Loucy (cell line): Measurements from ENCODE around the gene SMC6.

Experiments
- H2AFZ ChIP-seq: fragments of 200-600 bp; sonication (generic); 2 replicates; pipeline ENCODE4 v1.6.0; 2016; ENCODE audit warnings: antibody characterized with exemption, mild to moderate bottlenecking, low read length, moderate library complexity
- H3F3A ChIP-seq: fragments of 200-600 bp; 2 replicates; pipeline ENCODE4 v1.6.0; 2016; ENCODE audit warnings: antibody characterized with exemption, low read depth, mild to moderate bottlenecking
- H3K27me3 ChIP-seq: fragments of 200-600 bp; sonication (generic); 2 replicates; pipeline ENCODE4 v1.6.1; 2014; ENCODE audit warnings: low read length, mild to moderate bottlenecking; ENCODE audit not compliant: insufficient read depth, poor library complexity, severe bottlenecking
- H3K36me3 ChIP-seq: fragments of 200-600 bp; sonication (generic); 2 replicates; pipeline ENCODE4 v1.6.1; 2016; ENCODE audit warnings: low read length; ENCODE audit not compliant: insufficient read depth
- H3K4me1 ChIP-seq: fragments of 200-600 bp; sonication (generic); 2 replicates; pipeline ENCODE4 v1.5.1; 2014; ENCODE audit warnings: low read length, mild to moderate bottlenecking; ENCODE audit not compliant: insufficient read depth, poor library complexity, severe bottlenecking
- H3K4me2 ChIP-seq: fragments of 200-600 bp; sonication (generic); 2 replicates; pipeline ENCODE4 v1.6.0; 2014; ENCODE audit warnings: antibody characterized with exemption, low read length, low read depth, mild to moderate bottlenecking; ENCODE audit not compliant: poor library complexity, severe bottlenecking
- H3K4me3 ChIP-seq: fragments of 200-600 bp; sonication (generic); 2 replicates; pipeline ENCODE4 v1.5.1; 2014; ENCODE audit warnings: low read length, mild to moderate bottlenecking, mixed read lengths; ENCODE audit not compliant: poor library complexity, severe bottlenecking
- H3K79me2 ChIP-seq: fragments of 200-600 bp; sonication (generic); 2 replicates; pipeline ENCODE4 v1.6.1; 2014; ENCODE audit warnings: low read length; ENCODE audit not compliant: insufficient read depth
- H3K9ac ChIP-seq: fragments of 200-600 bp; sonication (generic); 2 replicates; pipeline ENCODE4 v1.6.0; 2014; ENCODE audit warnings: mild to moderate bottlenecking, low read depth, low read length, moderate library complexity; ENCODE audit not compliant: poor library complexity, severe bottlenecking
- H3K9me2 ChIP-seq: fragments of 200-600 bp; sonication (generic); replicated peaks from 2 replicates; pipeline ENCODE4 v1.6.1; 2016; ENCODE audit warnings: low read depth, low read length, mixed read lengths
- H3K9me3 ChIP-seq: fragments of 200-600 bp; sonication (generic); 2 replicates; pipeline ENCODE4 v1.6.1; 2014; ENCODE audit warnings: mild to moderate bottlenecking, antibody characterized with exemption, low read length, low read depth; ENCODE audit not compliant: insufficient read depth
- H4K20me1 ChIP-seq: fragments of 200-600 bp; sonication (generic); 2 replicates; pipeline ENCODE4 v1.6.0; 2014; ENCODE audit warnings: antibody characterized with exemption, low read length, mild to moderate bottlenecking; ENCODE audit not compliant: insufficient read depth, poor library complexity, severe bottlenecking
- EZH2phosphoT487 ChIP-seq: fragments of 200-600 bp; IDR thresholded peaks from 2 replicates; pipeline ENCODE4 v1.6.1; 2018; ENCODE audit warnings: antibody characterized with exemption, mild to moderate bottlenecking, moderate library complexity, borderline replicate concordance
- TF ChIP-seq, protein P1 (sequence below): fragments of 200-600 bp; sonication (generic); conservative IDR thresholded peaks from 2 replicates; pipeline ENCODE4 v1.5.1; 2014; ENCODE audit warnings: mild to moderate bottlenecking, antibody characterized with exemption, low read length

The SMC6 gene

DNA sequence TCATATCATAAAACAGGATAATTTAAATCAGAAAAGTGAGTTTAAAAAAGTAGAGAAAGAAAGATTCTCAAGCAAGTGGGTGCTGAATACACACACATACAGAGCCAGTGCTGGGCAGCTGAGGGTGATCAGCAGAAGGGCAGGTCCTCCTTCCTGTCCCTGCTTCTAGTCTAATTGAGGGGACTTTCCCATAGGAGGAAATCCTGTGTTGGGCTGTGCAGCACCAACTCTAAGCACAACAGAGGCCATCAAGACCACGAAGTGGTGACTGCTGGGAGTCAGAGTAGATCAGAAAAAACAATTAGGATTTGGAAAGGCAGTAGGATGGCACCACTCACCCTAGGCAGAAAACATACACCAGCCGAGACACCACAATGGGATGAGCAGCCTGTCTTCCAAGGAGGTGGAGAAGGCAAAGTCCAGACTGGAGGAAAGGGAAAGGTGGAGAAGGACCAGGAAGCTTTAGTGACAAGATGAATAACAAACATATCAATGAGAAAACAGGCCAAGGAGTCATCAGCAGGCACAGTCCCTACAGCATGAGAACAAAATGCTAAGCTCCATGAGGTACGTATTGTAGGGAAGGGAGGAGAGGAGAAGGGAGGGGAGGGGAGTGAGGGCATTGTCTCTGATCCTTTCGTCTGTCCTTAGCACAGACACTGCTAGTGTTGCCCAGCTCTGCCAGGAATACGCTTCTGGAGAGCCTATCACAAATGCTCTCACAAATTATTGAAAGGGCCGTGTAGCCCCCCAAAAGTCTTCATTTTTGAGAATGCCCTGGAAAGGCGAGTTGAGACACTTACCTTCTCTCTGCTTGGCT, 45.9 kb upstream of the SMC6 start:
- no peaks in the 10 kb centered on the region for H3K9me2 ChIP-seq
- no peaks in the 10 kb centered on the region for H3F3A ChIP-seq
- peaks cover 13% of the 10 kb centered on the region for H3K4me1 ChIP-seq
- no peaks in the 10 kb centered on the region for H4K20me1 ChIP-seq
- H3K4me3 ChIP-seq = no peak overlapping the region
- H3K36me3 ChIP-seq = no peaks in the 10 kb centered on the region
- H3K79me2 ChIP-seq = no peaks in the 10 kb centered on the region
- H3K27me3 ChIP-seq = peaks cover 28% of the 10 kb centered on the region
- no peak for TF ChIP-seq EZH2phosphoT487
- TF ChIP-seq, protein P1, sequence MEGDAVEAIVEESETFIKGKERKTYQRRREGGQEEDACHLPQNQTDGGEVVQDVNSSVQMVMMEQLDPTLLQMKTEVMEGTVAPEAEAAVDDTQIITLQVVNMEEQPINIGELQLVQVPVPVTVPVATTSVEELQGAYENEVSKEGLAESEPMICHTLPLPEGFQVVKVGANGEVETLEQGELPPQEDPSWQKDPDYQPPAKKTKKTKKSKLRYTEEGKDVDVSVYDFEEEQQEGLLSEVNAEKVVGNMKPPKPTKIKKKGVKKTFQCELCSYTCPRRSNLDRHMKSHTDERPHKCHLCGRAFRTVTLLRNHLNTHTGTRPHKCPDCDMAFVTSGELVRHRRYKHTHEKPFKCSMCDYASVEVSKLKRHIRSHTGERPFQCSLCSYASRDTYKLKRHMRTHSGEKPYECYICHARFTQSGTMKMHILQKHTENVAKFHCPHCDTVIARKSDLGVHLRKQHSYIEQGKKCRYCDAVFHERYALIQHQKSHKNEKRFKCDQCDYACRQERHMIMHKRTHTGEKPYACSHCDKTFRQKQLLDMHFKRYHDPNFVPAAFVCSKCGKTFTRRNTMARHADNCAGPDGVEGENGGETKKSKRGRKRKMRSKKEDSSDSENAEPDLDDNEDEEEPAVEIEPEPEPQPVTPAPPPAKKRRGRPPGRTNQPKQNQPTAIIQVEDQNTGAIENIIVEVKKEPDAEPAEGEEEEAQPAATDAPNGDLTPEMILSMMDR = no peak
- no peak overlapping the region for H2AFZ ChIP-seq
- H3K9me3 ChIP-seq = no peaks in the 10 kb centered on the region
- H3K4me2 ChIP-seq = no peak overlapping the region
- H3K9ac ChIP-seq = no peak overlapping the region

DNA sequence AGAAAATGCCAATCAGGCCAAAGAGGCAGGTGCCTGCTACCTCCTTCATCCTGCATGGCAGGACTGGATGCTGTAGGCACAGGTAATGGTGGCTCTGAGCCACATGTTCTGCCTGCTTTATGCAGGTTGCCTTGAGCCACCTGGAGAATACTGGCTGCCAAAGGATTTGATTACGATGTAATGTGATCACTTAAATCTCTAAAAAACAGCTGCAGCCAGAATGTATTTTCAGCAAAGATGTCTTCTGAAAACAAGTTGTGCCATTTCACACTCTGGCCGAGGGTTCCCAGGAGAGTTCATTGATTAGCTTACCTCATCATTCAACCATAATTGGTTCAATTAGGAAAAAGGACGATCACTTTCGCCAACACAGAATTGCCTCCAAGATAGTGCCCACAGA, 44.7 kb upstream of the SMC6 start:
- Histone ChIP-seq H3F3A (0 out of 2 replicates have a peak, but pooled peaks cover 2% of the 10 kb centered on the region), H3K9ac (no peak overlapping the region), H3K27me3 (peaks cover 30% of the 10 kb centered on the region), H3K4me2 (no peak overlapping the region), H3K4me3 (no peak overlapping the region), H3K9me2 (no peaks in the 10 kb centered on the region), H3K79me2 (no peaks in the 10 kb centered on the region), H2AFZ (no peak overlapping the region), H3K36me3 (no peaks in the 10 kb centered on the region), H3K9me3 (no peaks in the 10 kb centered on the region), H4K20me1 (no peaks in the 10 kb centered on the region), H3K4me1 (peaks cover 13% of the 10 kb centered on the region)
- TF ChIP-seq, protein P1 = no peak

DNA sequence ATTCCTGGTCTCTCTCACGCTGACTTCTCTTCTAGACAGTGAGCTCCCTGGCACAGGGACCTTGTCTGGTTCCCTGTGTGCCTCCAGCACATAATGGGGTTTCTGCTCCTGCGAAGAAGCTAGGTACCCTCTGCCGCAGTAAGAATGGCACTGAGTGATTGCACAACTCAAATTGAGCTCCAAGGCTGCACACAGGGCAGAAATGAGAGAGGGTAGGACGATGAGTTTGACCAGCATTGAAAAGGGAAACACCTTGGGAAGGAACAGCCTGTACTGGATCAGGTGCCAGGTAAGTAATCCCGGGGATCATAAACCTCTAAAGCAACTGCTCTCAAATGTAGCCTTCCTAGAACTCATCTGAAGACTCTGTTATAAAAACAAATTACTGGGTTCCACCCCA, 41.7 kb upstream of the SMC6 start:
- Histone ChIP-seq H2AFZ (no peak overlapping the region), H3K4me3 (no peak overlapping the region), H3K36me3 (no peaks in the 10 kb centered on the region), H3K4me1 (peaks cover 24% of the 10 kb centered on the region), H3K9me3 (no peaks in the 10 kb centered on the region), H3K9me2 (no peaks in the 10 kb centered on the region), H3F3A (peaks cover 7% of the 10 kb centered on the region; the same call in 1 of the 2 replicates), H3K27me3 (peaks cover 40% of the 10 kb centered on the region), H3K4me2 (no peak overlapping the region), H3K9ac (no peak overlapping the region), H3K79me2 (no peaks in the 10 kb centered on the region), H4K20me1 (no peaks in the 10 kb centered on the region)
- TF ChIP-seq EZH2phosphoT487 = no peak
- TF ChIP-seq, protein P1 = no peak
